ENCODE data around the gene OR1A1.

DNA sequence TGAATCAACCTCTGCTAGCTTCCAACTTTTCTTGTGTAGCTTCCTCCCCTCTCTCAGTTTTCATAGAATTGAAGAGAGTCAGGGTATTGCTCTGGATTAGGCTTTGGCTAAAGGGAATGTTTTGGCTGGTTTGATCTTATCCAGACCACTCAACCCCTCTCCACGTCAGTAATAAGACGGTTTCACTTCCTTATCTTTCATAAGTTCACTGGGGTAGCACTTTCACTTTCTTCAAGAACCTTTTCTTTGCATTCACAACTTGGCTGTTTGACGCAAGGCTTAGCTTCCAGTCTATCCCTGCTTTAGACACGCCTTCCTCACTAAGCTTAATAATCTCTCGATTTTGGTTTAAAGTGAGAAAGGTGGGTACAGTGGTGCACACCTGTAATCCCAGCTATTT lies 39.9 kb upstream of the OR1A1 start:
- no peak for TF ChIP-seq EZH2 (IDR thresholded peaks at IDR 0.05; ENCODE audit: insufficient read depth, poor library complexity, severe bottlenecking)
- no peak for TF ChIP-seq EZH2phosphoT487 (IDR thresholded peaks at IDR 0.05; ENCODE audit: insufficient read depth, low read depth)

All from GM23248 (cell line).